ENCODE measurements around the gene SFMBT2.

DNA sequence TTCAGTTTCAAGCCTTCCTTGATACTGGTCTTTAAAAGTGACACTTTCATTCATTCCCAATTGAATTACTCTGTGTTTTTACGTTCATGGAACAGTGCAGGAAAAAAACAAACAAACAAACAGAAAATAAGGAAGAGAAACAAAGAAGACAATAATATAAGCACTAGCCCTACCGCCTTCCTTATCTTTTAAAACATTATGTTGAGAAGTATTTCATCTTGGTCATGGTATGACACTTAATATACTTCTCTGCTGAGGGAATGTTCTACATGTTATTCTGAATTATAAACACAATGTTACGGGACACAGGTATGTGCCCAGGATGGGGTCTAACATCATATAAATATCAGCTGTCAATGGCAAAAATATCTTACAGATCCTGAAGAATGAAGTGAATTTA, 176.7 kb downstream of the SFMBT2 start:
- TF ChIP-seq POLR2AphosphoS5 (IDR thresholded peaks at IDR 0.05) = no peak
- TF ChIP-seq, protein P1, sequence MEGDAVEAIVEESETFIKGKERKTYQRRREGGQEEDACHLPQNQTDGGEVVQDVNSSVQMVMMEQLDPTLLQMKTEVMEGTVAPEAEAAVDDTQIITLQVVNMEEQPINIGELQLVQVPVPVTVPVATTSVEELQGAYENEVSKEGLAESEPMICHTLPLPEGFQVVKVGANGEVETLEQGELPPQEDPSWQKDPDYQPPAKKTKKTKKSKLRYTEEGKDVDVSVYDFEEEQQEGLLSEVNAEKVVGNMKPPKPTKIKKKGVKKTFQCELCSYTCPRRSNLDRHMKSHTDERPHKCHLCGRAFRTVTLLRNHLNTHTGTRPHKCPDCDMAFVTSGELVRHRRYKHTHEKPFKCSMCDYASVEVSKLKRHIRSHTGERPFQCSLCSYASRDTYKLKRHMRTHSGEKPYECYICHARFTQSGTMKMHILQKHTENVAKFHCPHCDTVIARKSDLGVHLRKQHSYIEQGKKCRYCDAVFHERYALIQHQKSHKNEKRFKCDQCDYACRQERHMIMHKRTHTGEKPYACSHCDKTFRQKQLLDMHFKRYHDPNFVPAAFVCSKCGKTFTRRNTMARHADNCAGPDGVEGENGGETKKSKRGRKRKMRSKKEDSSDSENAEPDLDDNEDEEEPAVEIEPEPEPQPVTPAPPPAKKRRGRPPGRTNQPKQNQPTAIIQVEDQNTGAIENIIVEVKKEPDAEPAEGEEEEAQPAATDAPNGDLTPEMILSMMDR (IDR thresholded peaks at IDR 0.05) = no peak

All from prostate gland (tissue), 2 donors.